ENCODE measurements around the gene COBLL1.

COBLL1 gene

GRCh38 chr2:164655336-164655735, 186.3 kb downstream of the COBLL1 start:
- FAIRE-seq, result no peak
- no peak for TF ChIP-seq CTCF (IDR thresholded peaks at IDR 0.05; ENCODE audit: insufficient read depth, missing control alignments)
- no peak for DNase-seq (ENCODE audit: insufficient read length, low spot score)

- FAIRE-seq (no peak), DNase-seq (ENCODE audit: insufficient read length, low spot score) (no peak)
- TF ChIP-seq CTCF (IDR thresholded peaks at IDR 0.05; ENCODE audit: insufficient read depth, missing control alignments), result no peak
Measured at GRCh38 chr2:164651361-164651760, 190.3 kb downstream of the COBLL1 start.

GRCh38 chr2:164644036-164644700, 197.5 kb downstream of the COBLL1 start:
- TF ChIP-seq CTCF (IDR thresholded peaks at IDR 0.05; ENCODE audit: insufficient read depth, missing control alignments), result no peak
- FAIRE-seq (no peak), DNase-seq (ENCODE audit: insufficient read length, low spot score) (no peak)

- DNase-seq (ENCODE audit: insufficient read length, low spot score), result no peak
Measured at GRCh38 chr2:164642946-164643555, 198.6 kb downstream of the COBLL1 start.

GRCh38 chr2:164642268-164642667, 199.4 kb downstream of the COBLL1 start:
- DNase-seq (ENCODE audit: insufficient read length, low spot score), result no peak
- FAIRE-seq, result no peak
- TF ChIP-seq CTCF (IDR thresholded peaks at IDR 0.05; ENCODE audit: insufficient read depth, missing control alignments), result no peak

More at GRCh38 chr2:164642946-164643555, 198.6 kb downstream of the COBLL1 start:
- TF ChIP-seq CTCF (IDR thresholded peaks at IDR 0.05; ENCODE audit: insufficient read depth, missing control alignments), result no peak
- no peak for FAIRE-seq

All from D721Med (cell line).